ENCODE measurements around the gene MARCHF9.

MARCHF9 gene

DNA sequence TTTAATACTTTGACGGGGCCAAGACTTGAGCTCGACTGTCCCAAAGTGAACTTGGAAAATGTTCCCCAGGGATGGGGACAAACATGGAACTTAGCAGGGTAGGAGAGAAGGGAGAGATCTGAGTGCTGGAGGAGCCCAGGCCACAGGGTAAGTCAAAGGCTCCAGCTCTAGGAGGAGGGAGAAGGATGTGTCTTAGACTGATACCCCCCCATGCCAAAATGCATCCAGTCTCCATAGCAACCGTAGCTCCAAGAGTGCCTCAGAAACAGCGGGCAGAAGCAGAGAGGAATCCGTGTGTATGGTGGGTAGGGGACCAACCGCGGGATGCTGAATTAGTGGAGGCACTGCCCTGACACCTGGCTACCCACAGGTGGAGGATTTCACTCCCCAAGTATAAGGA, 15.5 kb upstream of the MARCHF9 start:
- DNase-seq, result no peak

DNA sequence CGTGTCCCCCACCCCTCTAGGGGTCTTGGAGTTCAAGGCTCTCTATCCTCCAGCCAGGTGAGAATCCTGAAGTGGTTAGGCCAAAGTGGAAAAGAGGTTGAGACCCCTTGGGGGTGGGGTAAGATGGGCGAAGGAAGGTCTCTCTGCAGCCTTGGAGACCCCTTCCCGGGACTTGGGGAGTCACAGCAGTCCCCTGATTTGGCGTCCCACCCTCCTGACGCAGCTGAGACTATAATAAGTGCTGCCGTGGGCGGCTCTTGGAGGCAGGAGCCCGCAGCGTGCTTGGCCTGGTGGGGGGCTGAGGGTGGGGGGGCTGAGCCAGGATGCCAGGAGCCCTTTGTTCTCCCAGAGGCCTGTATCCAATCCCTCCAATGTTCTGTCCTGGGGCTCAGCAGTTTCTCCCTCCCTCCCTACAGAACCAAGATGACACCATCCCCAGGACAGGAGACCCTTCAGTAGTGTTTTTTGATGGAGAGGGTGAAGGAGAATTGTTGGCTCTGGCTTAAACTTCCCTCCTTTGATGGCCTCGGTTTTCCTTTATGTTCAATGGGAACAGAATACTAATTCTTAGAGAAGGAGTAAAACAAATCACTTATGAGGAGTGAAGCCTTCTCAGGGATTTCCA, 14.9 kb upstream of the MARCHF9 start:
- no peak for DNase-seq

DNA sequence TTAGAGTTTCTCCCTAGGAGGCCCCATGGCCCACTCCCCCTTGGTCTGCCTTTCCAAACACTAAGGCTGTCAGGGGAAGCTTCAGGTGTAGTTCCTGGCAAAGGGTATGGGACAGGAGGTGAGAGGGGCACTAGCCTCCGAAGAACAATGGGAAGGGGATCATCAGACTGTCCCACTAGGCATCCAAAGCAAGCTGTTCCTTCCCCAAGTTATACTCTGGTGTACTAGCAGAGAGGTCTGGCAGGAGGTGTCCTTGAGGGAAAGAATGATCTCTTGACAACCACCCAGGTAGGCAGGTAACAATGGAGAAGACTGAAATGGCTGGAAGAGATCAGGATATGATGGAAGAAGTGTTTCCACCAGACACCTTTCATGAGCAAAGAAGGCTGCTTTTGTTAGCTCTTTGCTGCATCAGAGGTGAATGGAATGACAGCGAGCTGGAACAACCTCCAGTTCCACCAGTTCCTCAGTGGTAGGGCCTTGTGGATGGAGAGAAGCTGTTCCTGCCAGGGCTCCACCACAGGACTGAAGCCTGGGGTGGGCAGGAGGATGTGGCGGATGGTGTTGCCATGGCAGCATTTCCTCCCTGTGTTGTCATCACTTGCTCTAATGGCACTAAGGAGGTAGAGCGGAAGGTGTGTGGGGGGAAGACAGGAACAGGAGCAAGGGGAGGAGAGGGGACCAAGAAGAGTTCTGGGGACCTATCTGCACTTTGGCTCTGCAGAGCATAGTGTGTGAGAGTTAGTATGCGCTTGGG, 14.1 kb upstream of the MARCHF9 start:
- peak; percentile 62 for DNase-seq

DNA sequence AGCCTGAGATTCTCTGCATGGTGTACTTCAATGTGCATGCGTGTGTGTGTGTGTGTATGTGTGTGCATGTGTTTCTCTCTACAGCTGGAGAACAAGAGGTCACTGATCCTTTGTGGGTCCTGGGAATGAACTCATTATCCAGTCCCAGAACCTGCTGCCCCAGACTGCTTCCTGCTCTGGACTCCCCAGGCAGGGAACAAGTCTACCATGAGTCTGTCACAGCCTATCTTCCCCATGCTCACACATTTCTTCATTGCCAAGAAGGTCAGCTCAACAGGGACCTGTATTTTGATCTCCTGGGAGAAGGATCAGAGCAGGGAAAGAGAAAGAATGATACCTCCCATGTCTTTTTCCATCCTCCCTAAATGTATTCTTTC, 13.5 kb upstream of the MARCHF9 start:
- no peak for DNase-seq

DNA sequence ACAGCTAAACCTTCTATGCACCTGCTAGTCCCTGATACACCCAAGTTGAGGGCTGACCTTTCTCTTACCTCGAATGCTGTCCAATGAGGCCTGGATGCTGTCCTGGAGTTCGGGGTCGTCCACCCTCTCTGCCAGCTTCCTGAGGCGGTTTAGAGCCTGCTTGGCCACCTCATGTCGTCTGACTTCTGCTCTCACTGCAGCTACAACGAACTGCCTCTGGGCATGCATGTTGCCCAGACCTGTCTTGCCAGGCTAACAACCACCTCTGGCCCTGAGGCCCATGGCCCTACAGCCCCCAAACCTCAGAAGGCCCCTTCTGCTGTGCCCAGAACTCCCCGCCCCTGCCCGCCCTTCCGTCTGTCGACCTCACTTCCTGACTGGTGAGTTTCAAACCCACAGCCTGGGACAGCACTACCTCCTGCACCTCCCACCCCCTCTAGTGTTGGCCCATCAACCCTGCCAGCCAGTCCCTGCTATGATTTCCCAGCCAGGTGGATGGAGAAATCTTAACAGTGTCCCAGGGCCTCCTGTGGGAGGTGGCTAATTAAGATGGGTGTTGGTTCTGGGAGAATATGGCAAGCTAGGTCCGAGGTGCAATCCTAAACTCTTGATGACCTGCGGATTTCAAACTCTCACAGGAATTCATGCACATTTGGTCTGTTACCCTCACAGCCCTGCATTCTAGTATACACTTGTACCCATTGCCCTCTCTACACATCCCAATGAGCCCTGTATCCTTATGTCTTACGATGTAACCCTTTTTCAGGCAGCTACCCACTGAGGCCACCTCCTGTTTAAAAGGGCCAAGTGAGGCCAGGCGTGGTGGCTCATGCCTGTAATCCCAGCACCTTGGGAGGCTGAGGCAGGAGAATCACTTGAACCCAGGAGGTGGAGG, 12.8 kb upstream of the MARCHF9 start:
- DNase-seq, result peak; percentile 65

DNA sequence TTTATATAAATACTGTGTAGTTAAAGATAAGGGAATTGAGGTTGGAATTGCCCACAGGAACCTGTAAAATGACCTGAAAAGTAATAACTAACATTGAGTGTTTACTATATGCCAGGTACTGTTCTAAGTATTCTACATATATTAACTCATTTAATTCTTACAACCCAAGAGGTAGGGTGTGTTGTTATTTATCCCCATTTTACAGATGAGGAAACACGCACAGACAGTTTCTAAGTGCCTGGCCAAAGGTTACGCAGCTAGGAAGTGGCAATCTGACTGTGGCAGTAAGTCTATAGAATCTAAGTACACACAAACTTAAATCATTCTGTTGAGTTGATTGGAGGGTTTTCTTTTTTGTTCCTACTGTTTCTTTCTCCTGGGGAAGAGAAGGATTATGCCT, 11.1 kb upstream of the MARCHF9 start:
- DNase-seq, result no peak

DNA sequence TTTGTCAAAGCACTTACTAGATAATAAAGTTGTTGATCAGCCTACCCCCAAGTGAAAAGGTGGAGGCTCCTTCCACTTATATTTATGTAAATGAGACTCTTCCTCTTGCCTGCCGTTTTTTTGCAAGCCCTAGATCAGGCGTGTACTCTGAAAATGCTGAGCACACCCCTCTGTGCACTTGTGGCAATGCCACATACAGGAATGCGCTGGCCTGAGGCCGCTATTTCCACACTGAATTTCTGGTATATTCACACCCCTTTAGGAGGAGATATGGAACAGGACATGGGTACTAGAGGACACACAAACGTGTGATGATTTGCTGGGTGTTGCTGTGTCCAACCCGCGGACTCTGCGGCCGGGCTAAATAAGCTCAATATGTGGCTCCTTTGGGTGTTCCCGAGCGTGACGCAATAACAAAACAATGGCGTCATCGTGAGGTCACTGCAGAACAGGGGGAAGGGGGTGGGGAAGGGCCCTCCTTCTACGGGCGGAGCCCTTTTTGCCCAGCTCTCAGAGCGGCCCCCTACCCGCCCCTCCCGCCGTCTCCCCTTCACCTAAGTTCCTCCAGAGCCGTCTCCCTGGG, 10.6 kb upstream of the MARCHF9 start:
- peak; percentile 61 for DNase-seq

DNA sequence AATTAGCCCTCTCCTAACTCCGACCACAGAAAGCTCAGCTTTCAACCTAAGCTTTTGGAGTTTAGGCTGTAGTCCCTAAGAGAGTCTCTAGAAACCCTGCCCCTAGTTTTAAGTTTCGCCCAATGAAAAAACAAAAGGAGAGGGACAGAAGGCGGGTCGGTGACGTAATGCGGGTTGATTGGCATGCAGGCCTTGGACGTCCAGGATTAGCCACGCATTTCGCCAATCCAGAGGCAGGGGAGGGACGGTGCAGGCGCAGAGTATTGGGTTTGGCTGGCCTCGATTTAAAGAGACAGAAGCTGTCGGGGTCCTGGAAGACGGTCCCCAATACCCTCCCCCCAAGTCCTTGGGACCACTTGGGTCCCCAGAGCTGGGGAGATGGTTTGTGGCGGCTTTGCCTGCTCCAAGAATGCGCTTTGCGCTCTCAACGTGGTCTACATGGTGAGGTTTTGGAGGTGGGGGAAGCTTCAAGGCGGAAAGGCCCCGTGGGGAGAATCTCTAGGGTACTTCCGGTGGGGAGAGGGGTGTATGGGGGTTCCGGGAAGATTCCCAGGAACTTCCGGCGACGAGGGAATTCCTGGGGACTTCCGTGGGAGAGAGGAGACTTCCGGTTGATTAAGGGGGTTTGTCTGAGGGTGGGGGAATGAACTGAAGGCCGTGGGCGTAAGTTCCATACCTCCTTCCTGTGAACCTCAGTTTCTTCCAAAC, 10.0 kb upstream of the MARCHF9 start, which contains the start of gene TSPAN31:
Gene TSPAN31, plus strand, starts transcription at position 263 of the 708 bp plus-strand sequence. Its CDS starts 116 bp downstream, at position 379.
- peak; percentile 91 for DNase-seq

DNA sequence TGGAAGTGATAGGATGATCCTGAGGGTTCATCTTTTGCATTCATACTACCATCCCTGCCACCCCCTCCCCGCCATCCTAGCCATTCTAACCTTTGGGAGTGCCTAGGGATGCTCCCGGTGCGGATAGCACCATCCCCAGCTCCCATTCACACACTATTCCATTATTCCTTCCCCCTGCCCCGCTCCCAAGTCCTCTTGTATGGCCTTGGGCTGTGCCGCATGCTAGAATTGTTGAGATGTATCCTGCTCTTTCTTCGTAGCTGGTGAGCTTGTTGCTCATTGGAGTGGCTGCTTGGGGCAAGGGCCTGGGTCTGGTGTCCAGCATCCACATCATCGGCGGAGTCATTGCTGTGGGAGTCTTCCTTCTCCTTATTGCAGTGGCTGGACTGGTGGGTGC, 9.4 kb upstream of the MARCHF9 start:
- DNase-seq, result no peak

DNA sequence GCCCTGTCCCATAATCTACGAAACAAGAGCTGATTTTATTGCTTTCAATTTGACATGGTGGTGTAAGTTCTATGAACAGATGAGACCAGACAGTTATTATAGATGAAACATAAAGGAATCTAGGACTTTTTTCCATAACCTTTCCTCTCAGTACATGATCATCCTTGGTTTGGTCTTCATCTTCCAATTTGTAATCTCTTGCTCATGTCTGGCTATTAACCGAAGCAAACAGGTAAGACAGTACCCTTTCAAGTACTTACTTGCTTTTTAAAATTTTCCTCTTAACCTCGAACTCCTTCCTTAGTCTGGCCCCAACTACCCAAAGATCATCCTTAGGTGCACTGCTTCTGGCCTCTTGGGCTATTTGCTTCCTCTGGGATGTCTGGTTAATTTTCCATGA, 8.9 kb upstream of the MARCHF9 start:
- no peak for DNase-seq

DNA sequence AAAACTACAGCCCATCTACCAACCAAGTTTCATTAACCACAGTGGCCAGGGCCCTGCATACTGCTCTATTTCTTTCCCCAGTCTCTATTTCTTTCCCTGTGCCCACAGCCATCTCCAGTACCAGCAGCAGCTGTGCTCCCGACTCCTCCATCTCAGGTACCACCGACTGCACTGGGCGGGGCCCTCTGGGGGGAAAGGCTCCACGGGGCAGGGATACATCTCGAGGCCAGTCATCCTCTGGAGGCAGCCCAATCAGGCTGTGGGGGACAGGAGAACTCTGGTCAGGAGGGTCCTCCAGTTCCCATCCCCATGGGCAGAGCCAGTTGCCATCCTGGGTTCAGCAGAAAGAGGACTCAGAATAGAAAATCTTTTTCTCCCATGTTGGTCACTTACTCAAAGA, 5.8 kb upstream of the MARCHF9 start:
- no peak for DNase-seq

DNA sequence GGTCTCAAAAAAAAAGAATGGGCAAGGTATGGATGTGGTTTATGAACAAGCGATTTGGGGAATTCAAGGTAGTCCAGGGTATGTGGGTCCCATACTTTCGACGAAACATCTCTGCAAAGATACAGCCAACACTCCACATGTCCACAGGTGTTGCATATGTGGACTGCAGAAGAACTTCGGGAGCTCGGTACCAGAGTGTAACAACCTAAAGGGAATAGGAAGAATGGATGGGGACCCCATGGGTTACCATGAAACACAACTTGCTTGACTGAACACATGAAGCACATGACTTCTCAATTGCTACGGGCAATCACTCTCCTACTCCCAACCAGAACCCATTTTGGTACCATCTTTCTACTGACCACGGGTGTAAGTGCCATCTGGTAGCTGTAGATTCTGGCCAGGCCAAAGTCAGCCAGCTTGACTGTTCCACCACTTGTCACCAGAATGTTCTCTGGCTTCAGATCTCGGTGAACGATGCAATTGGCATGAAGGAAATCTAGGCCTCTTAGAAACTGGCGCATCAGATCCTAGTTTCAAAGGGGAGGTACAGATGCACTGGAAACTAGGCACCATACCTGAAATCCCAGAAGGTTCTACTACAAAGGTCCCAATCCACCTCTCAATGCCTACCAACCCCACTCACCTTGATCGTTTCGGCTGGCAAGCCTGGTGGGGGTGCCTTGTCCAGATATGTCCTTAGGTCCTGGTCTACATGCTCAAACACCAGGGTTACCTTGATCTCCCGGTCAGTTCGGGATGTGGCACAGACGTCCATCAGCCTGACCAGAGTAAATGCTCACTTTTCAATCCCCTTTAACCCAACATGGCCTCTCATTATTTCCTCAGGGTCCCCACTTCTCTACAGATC, 4.1 kb upstream of the MARCHF9 start:
- no peak for DNase-seq

DNA sequence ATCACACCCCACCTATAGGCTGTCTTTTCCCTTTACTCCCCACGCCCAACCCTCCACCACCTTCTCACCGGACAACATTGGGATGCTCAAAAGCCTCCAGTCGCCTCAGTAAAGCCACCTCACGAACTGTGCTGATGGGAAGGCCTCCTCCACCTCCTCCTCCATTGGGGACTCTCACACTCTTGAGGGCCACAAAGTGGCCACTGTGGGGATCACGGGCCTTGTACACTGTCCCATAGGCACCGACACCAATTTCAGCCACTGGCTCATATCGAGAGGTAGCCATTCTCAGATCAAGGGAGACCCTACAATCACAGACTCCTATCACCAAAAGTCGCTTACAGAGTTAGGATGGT, 3.5 kb upstream of the MARCHF9 start:
- DNase-seq, result no peak

DNA sequence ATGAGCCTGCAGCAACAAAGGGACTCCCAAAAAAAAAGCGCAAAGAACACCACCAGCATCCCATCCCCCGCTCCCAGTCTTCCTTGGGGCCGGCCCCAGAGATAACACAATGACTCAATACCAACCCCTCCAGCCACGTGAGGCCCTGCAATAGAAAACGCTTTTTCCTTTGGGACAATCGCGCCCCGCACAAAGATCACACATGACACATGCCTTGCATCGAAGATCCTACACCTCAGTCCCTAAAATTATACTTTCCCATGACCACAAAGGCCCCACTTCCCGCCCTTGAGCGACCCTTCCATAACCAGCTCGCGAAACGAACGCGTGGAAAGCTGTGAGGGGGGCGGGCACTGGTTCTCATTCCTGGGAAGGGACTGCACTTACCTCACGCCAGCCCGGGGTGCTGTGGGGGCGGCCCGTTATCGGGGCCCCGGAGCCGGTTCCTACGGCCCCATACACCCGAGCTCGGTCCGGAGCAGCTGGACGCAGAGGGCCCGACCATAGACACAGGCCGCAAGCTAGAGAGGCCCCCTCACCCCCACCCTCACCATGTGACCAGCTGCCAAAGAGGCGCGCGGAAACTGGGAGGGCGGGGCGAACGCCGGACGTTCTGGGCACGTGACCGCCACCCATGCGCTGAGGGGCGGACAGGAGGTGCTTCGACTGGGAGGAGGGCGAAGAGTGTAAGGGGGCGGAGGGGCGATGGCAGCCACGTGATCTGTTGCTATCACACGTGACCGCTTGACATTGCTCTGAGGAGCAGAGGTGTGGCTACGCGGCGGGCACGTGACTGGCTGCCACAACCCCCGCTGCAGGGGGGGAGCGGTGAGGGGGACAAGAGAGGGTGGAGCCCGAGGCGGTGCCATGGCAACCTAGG, 2.9 kb upstream of the MARCHF9 start, which contains the start of gene CDK4:
Gene CDK4, minus strand, starts transcription at position 523 of the 880 bp plus-strand sequence. CDS start 593 bp downstream, outside the sequence.
- DNase-seq, result peak; percentile 95

DNA sequence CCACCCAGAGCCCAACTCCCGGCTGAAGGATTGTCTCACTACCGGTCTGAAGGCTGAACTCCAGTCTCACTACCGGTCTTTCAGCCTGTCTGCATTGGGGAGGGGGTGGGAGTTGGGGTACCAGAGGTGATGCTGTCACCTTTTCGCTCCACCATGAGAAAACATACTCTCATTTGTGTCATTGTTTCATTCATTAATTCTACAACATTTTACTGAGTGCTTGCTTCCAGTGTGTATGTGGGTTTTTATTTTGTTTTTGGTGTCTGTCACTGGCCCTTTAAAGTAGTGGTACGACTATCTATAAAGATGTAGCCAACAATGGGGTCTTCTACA, 2.3 kb upstream of the MARCHF9 start:
- no peak for DNase-seq

DNA sequence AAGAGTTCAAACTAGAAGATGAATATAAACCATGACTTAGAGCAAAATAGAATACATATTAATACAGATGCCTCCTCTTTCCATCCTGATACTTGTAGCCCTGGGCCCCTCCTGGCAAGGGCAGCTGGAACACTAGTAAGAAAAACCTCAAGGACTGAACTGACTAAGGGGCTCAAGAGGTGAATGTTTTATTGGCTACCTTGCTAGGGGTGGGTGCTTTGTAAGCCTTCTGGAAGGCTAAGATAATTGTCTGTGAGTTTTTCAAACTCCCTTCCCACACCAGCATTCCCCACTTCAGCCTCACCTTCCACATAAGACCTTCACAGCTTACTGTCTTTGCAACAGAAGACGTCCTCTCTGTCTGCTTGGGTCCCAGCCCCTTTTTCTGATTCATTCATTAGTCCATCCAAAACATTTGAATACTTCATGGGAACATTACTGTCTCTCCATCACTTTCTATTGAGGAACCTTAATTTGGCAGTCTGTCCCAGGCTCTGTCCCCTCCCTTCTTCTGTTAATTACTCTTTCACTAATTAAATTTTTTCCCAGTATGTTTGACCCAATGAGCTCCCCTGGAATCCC, 1.1 kb upstream of the MARCHF9 start:
- no peak for DNase-seq

DNA sequence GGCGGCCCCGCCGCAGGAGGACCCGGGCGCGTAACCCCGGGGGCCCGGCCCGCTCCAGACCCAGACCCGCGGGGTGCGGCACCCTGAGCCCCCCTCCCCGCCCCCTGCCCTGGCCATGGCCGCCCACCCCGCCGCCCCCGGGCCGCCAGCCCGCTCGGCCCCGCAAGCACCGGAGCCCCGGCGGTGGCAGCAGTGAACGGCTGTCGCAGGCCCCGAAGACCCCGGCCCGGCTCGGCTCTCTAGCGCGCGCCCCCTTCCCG, 221 bp downstream of the MARCHF9 start:
- DNase-seq, result no peak

DNA sequence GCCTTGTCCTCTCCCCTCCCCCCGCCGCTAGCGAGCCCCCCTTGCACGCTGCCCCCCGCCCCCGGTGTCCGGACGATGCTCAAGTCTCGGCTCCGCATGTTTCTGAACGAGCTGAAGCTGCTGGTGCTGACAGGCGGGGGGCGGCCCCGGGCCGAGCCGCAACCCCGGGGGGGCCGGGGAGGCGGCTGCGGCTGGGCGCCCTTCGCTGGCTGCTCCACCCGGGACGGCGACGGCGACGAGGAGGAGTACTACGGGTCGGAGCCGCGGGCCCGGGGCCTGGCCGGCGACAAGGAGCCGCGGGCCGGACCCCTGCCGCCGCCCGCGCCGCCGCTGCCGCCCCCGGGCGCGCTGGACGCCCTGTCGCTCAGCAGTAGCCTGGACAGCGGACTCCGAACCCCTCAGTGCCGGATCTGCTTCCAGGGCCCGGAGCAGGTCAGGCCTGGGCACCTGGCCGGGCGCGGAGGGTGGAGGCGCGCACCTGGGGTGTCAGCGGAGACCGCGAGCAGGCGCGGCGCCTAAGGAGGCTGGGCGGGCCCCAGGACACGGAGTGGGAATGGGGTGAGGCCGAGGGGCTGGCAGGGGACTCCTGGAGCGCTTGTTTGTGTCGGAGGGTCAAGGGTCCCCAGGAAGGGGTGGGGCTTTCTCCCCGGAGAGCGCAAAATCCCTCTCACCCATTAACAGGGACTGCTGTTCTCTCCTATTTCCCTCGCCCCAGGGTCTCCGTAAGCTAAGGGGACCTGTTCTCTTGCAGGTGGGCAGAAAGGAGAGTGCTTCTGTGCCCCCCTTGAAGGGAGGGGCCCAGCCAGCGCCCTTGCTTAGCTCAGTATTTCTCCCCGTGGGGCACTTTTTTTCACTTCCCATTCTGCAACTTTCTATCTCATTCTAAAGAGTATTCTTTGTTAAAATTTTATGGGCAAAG, 810 bp downstream of the MARCHF9 start:
- no peak for DNase-seq
